ENCODE measurements around the gene OPN1SW.

The OPN1SW gene

GRCh38 chr7:128740996-128741395, 34.6 kb downstream of the OPN1SW start:
- H3K4me1 ChIP-seq (ENCODE audit: low read length) = peaks cover 24% of the 10 kb centered on the region
- peaks cover 61% of the 10 kb centered on the region for H4K20me1 ChIP-seq (ENCODE audit: insufficient read depth, low read length)
- H3K4me3 ChIP-seq (ENCODE audit: low read length) = 0 out of 2 replicates have a peak overlapping the region, but pooled peaks have one; percentile 7
- H3K9ac ChIP-seq (ENCODE audit: low read length) = no peak overlapping the region
- peaks cover 24% of the 10 kb centered on the region for H3K36me3 ChIP-seq (replicated peaks; ENCODE audit: low read depth, low read length)
- H3K9me3 ChIP-seq (ENCODE audit: insufficient read depth, low read length) = no peaks in the 10 kb centered on the region
- no peaks in the 10 kb centered on the region for H3K27me3 ChIP-seq (ENCODE audit: low read depth, low read length)
- H3K27ac ChIP-seq (ENCODE audit: low read length) = no peak overlapping the region
- H3K79me2 ChIP-seq (ENCODE audit: low read length) = peaks cover 68% of the 10 kb centered on the region
- TF ChIP-seq EZH2phosphoT487 (IDR thresholded peaks at IDR 0.05; ENCODE audit: low read depth) = no peak
- TF ChIP-seq, protein P1, sequence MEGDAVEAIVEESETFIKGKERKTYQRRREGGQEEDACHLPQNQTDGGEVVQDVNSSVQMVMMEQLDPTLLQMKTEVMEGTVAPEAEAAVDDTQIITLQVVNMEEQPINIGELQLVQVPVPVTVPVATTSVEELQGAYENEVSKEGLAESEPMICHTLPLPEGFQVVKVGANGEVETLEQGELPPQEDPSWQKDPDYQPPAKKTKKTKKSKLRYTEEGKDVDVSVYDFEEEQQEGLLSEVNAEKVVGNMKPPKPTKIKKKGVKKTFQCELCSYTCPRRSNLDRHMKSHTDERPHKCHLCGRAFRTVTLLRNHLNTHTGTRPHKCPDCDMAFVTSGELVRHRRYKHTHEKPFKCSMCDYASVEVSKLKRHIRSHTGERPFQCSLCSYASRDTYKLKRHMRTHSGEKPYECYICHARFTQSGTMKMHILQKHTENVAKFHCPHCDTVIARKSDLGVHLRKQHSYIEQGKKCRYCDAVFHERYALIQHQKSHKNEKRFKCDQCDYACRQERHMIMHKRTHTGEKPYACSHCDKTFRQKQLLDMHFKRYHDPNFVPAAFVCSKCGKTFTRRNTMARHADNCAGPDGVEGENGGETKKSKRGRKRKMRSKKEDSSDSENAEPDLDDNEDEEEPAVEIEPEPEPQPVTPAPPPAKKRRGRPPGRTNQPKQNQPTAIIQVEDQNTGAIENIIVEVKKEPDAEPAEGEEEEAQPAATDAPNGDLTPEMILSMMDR (IDR thresholded peaks at IDR 0.05; ENCODE audit: low read depth, low read length) = no peak
- no peak overlapping the region for H2AFZ ChIP-seq (ENCODE audit: low read depth, low read length)
- peak overlapping the region; percentile 93 for H3K4me2 ChIP-seq (ENCODE audit: low read length)

DNA sequence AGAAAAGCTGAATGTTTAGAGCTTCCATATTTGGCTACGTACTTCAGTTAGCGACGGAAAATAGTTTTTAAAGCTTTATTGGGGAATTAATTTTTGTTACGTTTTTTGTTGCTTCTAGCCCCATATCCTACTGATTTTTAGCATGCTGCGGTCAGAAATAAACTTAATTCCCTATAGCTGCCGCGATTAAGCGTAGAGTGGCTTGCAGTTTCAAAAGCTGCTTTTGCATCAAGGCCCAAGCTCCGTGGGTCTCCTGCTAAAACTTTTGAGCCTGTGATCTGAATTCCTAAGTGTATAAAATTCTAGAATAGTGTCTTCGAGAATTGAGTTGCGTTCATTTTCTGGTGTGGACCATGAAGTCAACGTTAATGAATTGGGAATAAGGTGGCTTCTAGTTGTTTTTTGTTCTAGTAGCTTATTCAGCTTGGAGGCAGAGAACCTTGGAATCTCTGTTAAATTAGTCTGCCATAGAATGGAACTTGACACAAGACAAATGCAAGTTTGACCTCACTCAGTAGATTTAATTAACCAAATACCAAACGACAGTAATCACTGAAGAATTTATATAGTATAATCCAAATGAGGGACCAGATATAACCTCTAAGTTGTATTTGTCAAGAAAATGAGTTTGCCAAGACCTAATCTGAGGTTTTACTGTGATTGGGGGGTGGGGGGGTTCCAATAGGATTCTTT, 35.5 kb downstream of the OPN1SW start:
- Histone ChIP-seq H3K4me1 (ENCODE audit: low read length) (peaks cover 32% of the 10 kb centered on the region), H3K36me3 (replicated peaks; ENCODE audit: low read depth, low read length) (peaks cover 17% of the 10 kb centered on the region), H3K4me3 (ENCODE audit: low read length) (peak overlapping the region; percentile 84), H3K9me3 (ENCODE audit: insufficient read depth, low read length) (no peaks in the 10 kb centered on the region), H3K4me2 (ENCODE audit: low read length) (peak overlapping the region; percentile 93), H3K79me2 (ENCODE audit: low read length) (peaks cover 60% of the 10 kb centered on the region), H2AFZ (ENCODE audit: low read depth, low read length) (no peak overlapping the region), H3K27ac (ENCODE audit: low read length) (no peak overlapping the region), H4K20me1 (ENCODE audit: insufficient read depth, low read length) (peaks cover 52% of the 10 kb centered on the region), H3K27me3 (ENCODE audit: low read depth, low read length) (no peaks in the 10 kb centered on the region), H3K9ac (ENCODE audit: low read length) (peak overlapping the region; percentile 87)
- TF ChIP-seq EZH2phosphoT487 (IDR thresholded peaks at IDR 0.05; ENCODE audit: low read depth) = no peak
- TF ChIP-seq, protein P1 (IDR thresholded peaks at IDR 0.05; ENCODE audit: low read depth, low read length) = no peak

- no peak for TF ChIP-seq EZH2phosphoT487 (IDR thresholded peaks at IDR 0.05; ENCODE audit: low read depth)
- TF ChIP-seq, protein P1 (IDR thresholded peaks at IDR 0.05; ENCODE audit: low read depth, low read length) = no peak
- peaks cover 52% of the 10 kb centered on the region for H3K79me2 ChIP-seq (ENCODE audit: low read length)
- peaks cover 11% of the 10 kb centered on the region for H3K36me3 ChIP-seq (replicated peaks; ENCODE audit: low read depth, low read length)
- peaks cover 40% of the 10 kb centered on the region for H3K4me1 ChIP-seq (ENCODE audit: low read length)
- peak within 1 kb of the TSS; percentile 60 for H3K27ac ChIP-seq (ENCODE audit: low read length)
- H3K27me3 ChIP-seq (ENCODE audit: low read depth, low read length) = no peaks in the 10 kb centered on the region
- peak within 1 kb of the TSS; percentile 84 for H3K4me3 ChIP-seq (ENCODE audit: low read length)
- peak within 1 kb of the TSS; percentile 94 for H3K4me2 ChIP-seq (ENCODE audit: low read length)
- H3K9ac ChIP-seq (ENCODE audit: low read length) = peak within 1 kb of the TSS; percentile 87
- no peaks in the 10 kb centered on the region for H3K9me3 ChIP-seq (ENCODE audit: insufficient read depth, low read length)
- H2AFZ ChIP-seq (ENCODE audit: low read depth, low read length) = peak within 1 kb of the TSS; percentile 64
- peaks cover 44% of the 10 kb centered on the region for H4K20me1 ChIP-seq (ENCODE audit: insufficient read depth, low read length)
Measured at GRCh38 chr7:128739048-128739962, 36.3 kb downstream of the OPN1SW start, which contains the start of gene CALU. TSS of gene CALU (plus strand) at chr7:128739359. CDS start at chr7:128748584, 9,225 bp downstream.

DNA sequence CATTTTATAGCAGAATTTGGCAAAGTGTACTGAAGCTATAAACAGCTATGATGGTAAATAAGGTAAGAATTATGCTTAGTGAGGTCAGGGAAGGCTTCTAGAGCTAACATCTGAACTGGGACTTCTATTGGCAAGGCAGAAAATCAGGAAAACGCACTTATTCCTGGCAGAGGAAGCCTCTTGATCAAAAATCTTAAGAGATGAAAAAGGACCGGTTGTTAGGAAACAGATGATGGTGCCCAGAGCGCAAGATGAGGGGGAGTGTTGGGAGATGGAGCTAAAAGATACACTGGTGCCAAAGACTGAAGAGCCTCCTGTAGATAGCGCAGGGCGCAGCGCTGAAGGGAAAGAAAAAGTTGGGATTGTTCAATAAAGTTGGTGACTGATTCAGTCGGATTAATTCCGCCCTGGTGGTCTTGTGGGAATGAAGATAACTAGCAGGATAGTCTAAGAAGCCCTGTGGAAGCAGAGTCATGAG, 37.0 kb downstream of the OPN1SW start:
- peaks cover 11% of the 10 kb centered on the region for H3K36me3 ChIP-seq (replicated peaks; ENCODE audit: low read depth, low read length)
- H4K20me1 ChIP-seq (ENCODE audit: insufficient read depth, low read length) = peaks cover 37% of the 10 kb centered on the region
- H2AFZ ChIP-seq (ENCODE audit: low read depth, low read length) = peak overlapping the region; percentile 64
- peak overlapping the region; percentile 60 for H3K27ac ChIP-seq (ENCODE audit: low read length)
- peaks cover 40% of the 10 kb centered on the region for H3K4me1 ChIP-seq (ENCODE audit: low read length)
- H3K79me2 ChIP-seq (ENCODE audit: low read length) = peaks cover 45% of the 10 kb centered on the region
- H3K9me3 ChIP-seq (ENCODE audit: insufficient read depth, low read length) = no peaks in the 10 kb centered on the region
- no peak for TF ChIP-seq EZH2phosphoT487 (IDR thresholded peaks at IDR 0.05; ENCODE audit: low read depth)
- TF ChIP-seq, protein P1 (IDR thresholded peaks at IDR 0.05; ENCODE audit: low read depth, low read length) = no peak
- no peaks in the 10 kb centered on the region for H3K27me3 ChIP-seq (ENCODE audit: low read depth, low read length)
- H3K4me3 ChIP-seq (ENCODE audit: low read length) = peak overlapping the region; percentile 84
- peak overlapping the region; percentile 87 for H3K9ac ChIP-seq (ENCODE audit: low read length)
- H3K4me2 ChIP-seq (ENCODE audit: low read length) = peak overlapping the region; percentile 94
